OCI-LY7 (cell line): Measurements from ENCODE around the gene NIPBL. TPM values are rescaled to one million over a fixed set of nuclear protein-coding genes. Genes with fewer than 3 reads are reported as not detected.

Source experiments
- BruUV-seq: library from RNA; stranded (reverse); fragments of 400-500 nt; replicated peaks from 2 replicates; lab custom pipeline; 2021; lab: Mats Ljungman, UMichigan
- CTCF ChIA-PET: fragments of 300-600 bp; sonication (Branson Sonifier 250); formaldehyde crosslinking; loops from one replicate; lab custom pipeline; 2022; ENCODE audit warnings: antibody characterized with exemption; ENCODE audit not compliant: unreplicated experiment; lab: Charles Lee
- POLR2A ChIA-PET: fragments of 300-600 bp; sonication (Branson Sonifier 250); formaldehyde crosslinking; loops from one replicate; lab custom pipeline; 2022; ENCODE audit warnings: antibody characterized with exemption; lab: Charles Lee
- DNase-seq: peaks from one replicate; pipeline ENCODE4 v3.0.0-alpha.2; 2015; ENCODE audit warnings: low spot score
- H2AFZ ChIP-seq: fragments of 200-600 bp; sonication (generic), shearing (Covaris generic); 2 replicates; pipeline ENCODE4 v1.6.1; 2014; ENCODE audit warnings: mild to moderate bottlenecking, antibody characterized with exemption, low read length, moderate library complexity
- H3K27ac ChIP-seq: fragments of 200-600 bp; sonication (generic); 2 replicates; pipeline ENCODE4 v1.5.1; 2014; ENCODE audit warnings: mixed run types, low read depth, mild to moderate bottlenecking, moderate library complexity, low read length, inconsistent platforms; ENCODE audit not compliant: poor library complexity, severe bottlenecking
- H3K36me3 ChIP-seq: fragments of 200-600 bp; sonication (generic); 2 replicates; pipeline ENCODE4 v1.6.1; 2014; ENCODE audit warnings: mild to moderate bottlenecking, antibody characterized with exemption, low read length, moderate library complexity, mixed read lengths; ENCODE audit not compliant: insufficient read depth
- H3K4me1 ChIP-seq: fragments of 200-600 bp; sonication (generic); 2 replicates; pipeline ENCODE4 v1.5.1; 2014; ENCODE audit warnings: mild to moderate bottlenecking, low read length; ENCODE audit not compliant: insufficient read depth, poor library complexity, severe bottlenecking
- H3K4me2 ChIP-seq: fragments of 200-600 bp; sonication (generic); 2 replicates; pipeline ENCODE4 v1.6.1; 2014; ENCODE audit warnings: mild to moderate bottlenecking, low read length
- H3K4me3 ChIP-seq: fragments of 200-600 bp; sonication (generic); 2 replicates; pipeline ENCODE4 v1.5.1; 2014; ENCODE audit warnings: mild to moderate bottlenecking, low read depth, low read length; ENCODE audit not compliant: poor library complexity, severe bottlenecking
- H3K79me2 ChIP-seq: fragments of 200-600 bp; sonication (generic); 2 replicates; pipeline ENCODE4 v1.6.1; 2016; ENCODE audit warnings: low read depth, mild to moderate bottlenecking, low read length, moderate library complexity, mixed read lengths; ENCODE audit not compliant: insufficient read depth
- H3K9me2 ChIP-seq: fragments of 200-600 bp; sonication (generic); 2 replicates; pipeline ENCODE4 v1.6.1; 2016; ENCODE audit warnings: mild to moderate bottlenecking, low read length, mixed read lengths; ENCODE audit not compliant: insufficient read depth
- H3K9me3 ChIP-seq: fragments of 200-600 bp; sonication (generic); 2 replicates; pipeline ENCODE4 v1.6.1; 2014; ENCODE audit warnings: mild to moderate bottlenecking, mixed run types, low read length, mixed read lengths
- H4K20me1 ChIP-seq: fragments of 200-600 bp; sonication (generic); 2 replicates; pipeline ENCODE4 v1.6.1; 2014; ENCODE audit warnings: mild to moderate bottlenecking, antibody characterized with exemption, low read length, moderate library complexity, mixed read lengths; ENCODE audit not compliant: insufficient read depth
- CTCF ChIP-seq: fragments of 200-600 bp; sonication (generic); conservative IDR thresholded peaks from 2 replicates; pipeline ENCODE4 v1.5.1; 2014; ENCODE audit warnings: mild to moderate bottlenecking, antibody characterized with exemption, low read length, moderate library complexity, mixed read lengths
- EZH2phosphoT487 ChIP-seq: fragments of 200-600 bp; sonication (generic); IDR thresholded peaks from 2 replicates; pipeline ENCODE4 v1.6.1; 2018; ENCODE audit warnings: low read depth, borderline replicate concordance, mild to moderate bottlenecking, mixed run types, antibody characterized with exemption, low read length, moderate library complexity, mixed read lengths
- intact Hi-C: fragments of 100-400 bp; cut with micrococcal nuclease; formaldehyde crosslinking; loops from one replicate; pipeline ENCODE4 v1.10.0; 2022; ENCODE audit not compliant: unreplicated experiment
- total RNA-seq, 2 experiments: library from RNA; depleted of rRNA in 1 of 2; stranded (reverse); fragments of >200 nt in 1 of 2; shearing (Covaris generic) in 1 of 2; gene quantifications; 2 replicates each; pipeline ENCODE4 v1.2.3, GENCODE V29; 2014 to 2022

The NIPBL gene
- total RNA-seq, 2 experiments from 2014 or later: 24.9 to 56.1 TPM

GRCh38 chr5:36836831-36837230, 39.7 kb upstream of the NIPBL start:
- no peak for DNase-seq
- intact Hi-C loops: no loop called here
- Histone ChIP-seq H3K79me2 (no peaks in the 10 kb centered on the region), H3K36me3 (no peaks in the 10 kb centered on the region), H4K20me1 (no peaks in the 10 kb centered on the region), H3K9me3 (no peaks in the 10 kb centered on the region), H3K4me3 (no peak overlapping the region), H3K27ac (no peak overlapping the region), H3K4me1 (no peaks in the 10 kb centered on the region), H3K9me2 (no peaks in the 10 kb centered on the region), H2AFZ (no peak overlapping the region), H3K4me2 (no peak overlapping the region)
- BruUV-seq: no TSS peak
- POLR2A ChIA-PET: interaction anchor here (0.8 kb wide), 1 partner anchor 30 kb away, joined by 3 read pairs; no protein-coding TSS in a partner anchor
- CTCF ChIA-PET: no interaction called here
- no peak for TF ChIP-seq EZH2phosphoT487
- no peak for TF ChIP-seq CTCF

GRCh38 chr5:36839489-36840476, 36.8 kb upstream of the NIPBL start:
- Histone ChIP-seq H2AFZ (no peak overlapping the region), H3K4me2 (no peak overlapping the region), H3K4me1 (no peaks in the 10 kb centered on the region), H3K9me2 (no peaks in the 10 kb centered on the region), H4K20me1 (no peaks in the 10 kb centered on the region), H3K4me3 (no peak overlapping the region), H3K36me3 (no peaks in the 10 kb centered on the region), H3K9me3 (no peaks in the 10 kb centered on the region), H3K79me2 (no peaks in the 10 kb centered on the region), H3K27ac (no peak overlapping the region)
- TF ChIP-seq CTCF (no peak), EZH2phosphoT487 (no peak)
- intact Hi-C loops: no loop called here
- ChIA-PET CTCF (no interaction called here), POLR2A (interaction anchor here (0.7 kb wide), 1 partner anchor 15 kb away, joined by 3 read pairs; no protein-coding TSS in a partner anchor)
- BruUV-seq: no TSS peak
- no peak for DNase-seq

GRCh38 chr5:36841677-36842076, 34.9 kb upstream of the NIPBL start:
- ChIA-PET CTCF (no interaction called here), POLR2A (interaction anchor here (0.7 kb wide), 1 partner anchor 151 kb away, joined by 3 read pairs; no protein-coding TSS in a partner anchor)
- DNase-seq: no peak
- intact Hi-C loops: no loop called here
- Histone ChIP-seq H3K27ac (no peak overlapping the region), H2AFZ (no peak overlapping the region), H3K9me2 (no peaks in the 10 kb centered on the region), H4K20me1 (no peaks in the 10 kb centered on the region), H3K9me3 (no peaks in the 10 kb centered on the region), H3K79me2 (no peaks in the 10 kb centered on the region), H3K4me3 (no peak overlapping the region), H3K36me3 (no peaks in the 10 kb centered on the region), H3K4me2 (no peak overlapping the region), H3K4me1 (no peaks in the 10 kb centered on the region)
- BruUV-seq: no TSS peak
- TF ChIP-seq CTCF: no peak
- no peak for TF ChIP-seq EZH2phosphoT487
